NCI-H774 (cell line): ENCODE results near the gene LRP1B.
"Not testable (repeated sequence)": the region's sequence is repeated elsewhere in the genome, so short reads cannot be mapped to it uniquely, and the experiment has no call there.

Experiments
- DNase-seq: peaks from one replicate; lab custom pipeline; 2025; lab: John Stamatoyannopoulos, UW

LRP1B gene

DNA sequence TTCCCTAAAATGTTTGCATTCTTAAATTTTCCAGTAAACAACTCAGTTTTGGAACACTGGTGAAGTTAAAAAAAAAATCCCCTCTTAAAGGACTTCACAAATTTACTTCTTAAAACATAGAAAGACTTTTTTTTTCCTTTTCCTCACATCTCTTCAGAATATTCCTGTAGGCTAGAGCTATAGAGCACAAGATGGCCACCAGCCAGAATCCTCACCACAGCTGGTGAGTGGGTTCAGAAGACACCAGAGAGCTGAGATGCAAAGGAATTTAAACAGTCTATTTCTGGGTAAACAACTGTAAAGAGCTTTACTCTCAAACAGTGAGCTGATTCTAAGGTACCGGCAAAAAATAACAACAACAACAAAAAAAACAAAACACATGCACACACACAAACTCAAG, 252.8 kb downstream of the LRP1B start:
- DNase-seq, result no peak

DNA sequence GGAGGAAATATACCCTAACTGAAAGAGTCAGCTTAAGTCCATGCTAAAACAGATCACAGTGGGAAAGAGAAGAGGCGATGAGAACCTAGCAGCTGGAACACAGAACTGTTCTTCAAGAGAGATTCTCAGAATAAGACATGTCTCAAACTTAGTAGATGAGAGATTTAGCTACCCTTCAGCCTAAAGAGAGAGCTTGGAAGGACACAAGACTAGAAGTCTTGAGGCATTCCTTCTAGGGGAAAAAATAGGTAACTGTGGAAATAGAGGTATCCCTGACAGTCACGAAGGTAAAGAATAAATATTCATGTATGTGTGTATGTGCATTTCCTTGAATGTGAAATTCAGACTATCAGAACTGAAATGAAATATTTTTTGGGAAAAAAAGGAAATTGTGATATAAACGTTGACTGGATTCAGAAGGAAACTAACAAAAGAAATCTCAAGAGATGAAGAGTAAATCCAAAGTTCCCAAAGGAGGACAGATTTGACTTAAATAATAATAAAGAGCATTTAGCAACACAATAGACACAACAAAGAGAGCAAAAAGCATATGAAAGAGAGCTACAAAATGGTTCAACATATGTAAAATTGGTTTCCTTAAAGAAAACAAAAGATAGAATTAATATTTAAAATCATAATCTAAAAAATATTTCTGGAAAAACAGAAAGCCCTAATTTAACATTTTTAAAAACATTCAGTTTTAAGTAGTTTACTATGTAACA, 258.7 kb downstream of the LRP1B start:
- DNase-seq, result no peak

DNA sequence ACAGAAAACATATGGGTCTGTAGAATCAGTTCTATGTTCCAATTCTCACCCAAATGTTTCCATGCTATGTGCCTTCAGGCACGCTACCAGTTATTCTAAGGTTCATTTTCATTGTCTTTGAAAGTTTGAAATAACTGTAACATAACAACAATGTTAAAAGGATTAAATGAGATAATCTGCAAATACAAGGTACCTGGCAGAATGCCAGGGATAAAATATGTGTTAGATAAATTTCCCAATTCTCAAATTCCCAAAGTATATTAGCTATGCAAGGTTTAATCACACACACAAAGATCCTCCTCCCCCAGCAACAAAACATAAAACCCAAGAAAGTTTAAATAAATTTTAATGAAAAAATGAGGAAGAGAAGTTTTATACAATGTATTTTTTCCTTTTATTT, 261.2 kb downstream of the LRP1B start:
- no peak for DNase-seq

DNA sequence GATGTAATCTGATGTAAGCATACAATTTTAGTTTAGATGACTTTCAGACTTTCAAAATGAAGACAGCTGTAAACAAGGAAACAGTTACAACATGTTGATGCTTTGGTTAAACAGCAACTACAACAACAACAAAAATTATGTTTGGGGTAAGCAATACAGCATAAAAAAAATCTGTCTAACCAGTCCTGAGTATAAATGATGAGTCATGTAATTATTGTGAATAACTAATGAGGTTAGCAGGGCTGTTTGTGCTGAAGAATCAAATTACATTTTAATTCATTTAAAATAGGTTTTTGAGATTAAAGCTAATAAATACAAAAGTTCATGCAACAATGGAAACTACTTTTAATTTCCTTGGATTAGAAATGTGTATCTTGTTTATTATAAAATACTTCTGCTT, 266.9 kb downstream of the LRP1B start:
- DNase-seq, result no peak

DNA sequence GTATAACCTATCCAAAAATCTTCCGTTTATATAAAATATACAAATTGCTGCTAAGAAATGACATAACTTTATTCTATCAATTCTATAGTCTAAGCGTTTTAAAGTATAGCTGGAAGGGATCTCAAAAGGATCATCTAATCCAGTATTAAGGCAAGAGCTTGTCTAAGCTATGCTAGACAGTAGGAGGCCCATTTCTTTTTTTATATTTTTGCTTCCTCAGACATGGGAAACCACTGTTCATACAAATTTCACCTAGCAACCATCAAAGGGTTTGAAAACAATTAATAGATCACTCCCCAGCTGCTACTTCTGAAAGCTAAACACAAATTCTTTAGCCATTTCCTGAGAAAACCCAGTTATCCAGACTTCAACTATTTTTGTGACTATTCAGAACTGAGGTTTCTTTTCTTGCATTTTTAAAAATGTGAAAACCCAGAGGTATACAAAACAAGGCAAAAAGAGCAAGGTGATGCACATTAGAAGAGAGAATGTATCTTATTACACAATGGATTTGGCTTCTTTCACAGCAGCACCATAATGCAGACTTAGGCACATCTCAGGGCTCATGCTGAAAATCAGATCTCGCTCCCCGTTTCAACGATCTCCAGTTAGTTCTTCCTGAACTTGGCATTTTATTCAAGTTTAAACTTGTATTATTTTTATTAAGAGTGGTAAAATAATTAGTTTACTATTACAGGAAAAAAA, 274.4 kb downstream of the LRP1B start:
- no peak for DNase-seq

DNA sequence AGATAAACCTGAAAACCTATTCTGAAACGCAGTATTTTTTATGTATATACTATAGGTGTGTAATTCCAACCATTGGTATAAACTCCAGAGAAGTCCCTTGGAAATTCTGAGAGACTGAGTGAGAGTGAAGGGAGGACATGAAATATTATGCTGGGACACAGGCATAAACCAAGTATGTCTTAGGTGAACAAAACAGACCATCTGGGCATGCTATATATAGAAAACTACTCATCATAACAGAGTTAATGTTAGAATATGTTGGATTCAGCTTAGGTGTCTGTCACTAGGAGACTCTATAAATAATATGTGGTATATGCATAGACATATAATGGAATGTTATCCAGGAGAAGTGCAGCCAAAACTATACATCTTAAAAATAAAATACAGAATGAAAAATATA, 282.6 kb downstream of the LRP1B start:
- DNase-seq, result no peak

DNA sequence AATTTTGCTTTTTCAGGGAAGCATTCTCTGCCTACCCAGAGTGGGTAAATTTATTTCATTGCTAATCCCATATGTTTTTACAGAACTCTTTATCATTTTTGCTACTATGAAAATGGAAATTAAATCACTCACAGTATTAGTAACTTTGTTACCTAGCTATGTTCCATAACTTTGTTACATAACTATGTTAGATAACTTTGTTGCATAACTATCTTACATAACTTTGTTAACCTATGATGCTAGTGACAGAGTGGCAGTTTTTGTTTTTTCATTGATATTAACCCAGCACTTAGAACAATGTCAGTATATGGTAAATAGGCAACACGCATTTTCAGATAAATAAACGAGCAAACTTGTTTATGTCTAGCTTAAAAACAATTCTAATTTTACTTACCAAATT, 286.6 kb downstream of the LRP1B start:
- DNase-seq, result no peak

DNA sequence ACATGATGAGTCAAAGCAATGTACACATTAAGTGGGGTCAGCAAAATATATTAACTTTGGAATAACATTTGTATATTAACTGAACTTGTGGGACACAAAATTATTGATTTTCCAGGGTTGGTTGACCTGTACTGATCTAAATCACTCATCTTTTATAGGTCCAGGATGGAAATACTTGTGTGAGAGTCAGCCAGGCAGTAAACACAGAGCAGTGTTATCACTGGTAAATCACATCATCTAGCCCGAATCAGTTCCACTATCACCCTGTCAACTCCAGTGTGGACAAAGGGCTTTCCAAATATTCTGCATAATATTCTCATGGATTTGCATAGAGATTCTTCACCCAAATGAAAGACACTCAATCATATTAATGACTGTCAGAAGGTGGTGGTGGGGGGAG, 295.7 kb downstream of the LRP1B start:
- DNase-seq, result no peak

DNA sequence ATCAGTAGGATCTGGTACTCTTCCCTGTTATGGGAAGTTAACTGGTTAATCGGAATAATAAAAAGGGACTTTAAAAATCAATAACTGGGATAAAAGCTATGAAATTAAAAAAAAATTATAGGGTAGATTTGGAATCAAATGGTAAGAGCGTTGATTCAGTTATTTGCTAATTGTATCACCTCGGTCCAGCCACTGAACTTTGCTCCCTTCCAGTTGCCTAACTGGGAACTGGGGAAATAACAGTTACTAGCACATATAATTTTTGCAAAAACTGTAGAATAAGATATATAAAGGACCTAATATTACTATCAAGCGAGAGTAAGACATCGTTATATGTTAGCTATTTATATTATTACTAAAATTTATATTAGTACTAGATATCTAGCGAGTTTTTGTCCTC, 302.1 kb downstream of the LRP1B start:
- no peak for DNase-seq

DNA sequence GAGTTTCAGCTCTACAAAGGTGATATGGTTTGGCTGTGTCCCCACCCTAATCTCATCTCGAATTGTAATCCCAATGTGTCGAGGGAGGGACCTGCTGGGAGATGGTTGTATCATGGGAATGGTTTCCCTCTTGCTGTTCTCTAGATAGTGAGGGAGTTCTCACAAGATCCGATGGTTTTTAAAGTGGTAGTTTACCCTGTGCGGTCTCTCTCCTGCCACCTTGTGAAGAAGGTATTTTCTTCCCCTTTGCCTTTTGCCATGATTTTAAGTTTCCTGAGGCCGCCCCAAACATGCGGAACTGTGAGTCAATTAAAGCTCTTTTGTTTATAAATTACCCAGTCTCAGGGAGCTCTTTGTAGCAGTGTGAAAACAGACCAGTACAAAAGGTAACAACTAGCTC, 306.0 kb downstream of the LRP1B start:
- no peak for DNase-seq

DNA sequence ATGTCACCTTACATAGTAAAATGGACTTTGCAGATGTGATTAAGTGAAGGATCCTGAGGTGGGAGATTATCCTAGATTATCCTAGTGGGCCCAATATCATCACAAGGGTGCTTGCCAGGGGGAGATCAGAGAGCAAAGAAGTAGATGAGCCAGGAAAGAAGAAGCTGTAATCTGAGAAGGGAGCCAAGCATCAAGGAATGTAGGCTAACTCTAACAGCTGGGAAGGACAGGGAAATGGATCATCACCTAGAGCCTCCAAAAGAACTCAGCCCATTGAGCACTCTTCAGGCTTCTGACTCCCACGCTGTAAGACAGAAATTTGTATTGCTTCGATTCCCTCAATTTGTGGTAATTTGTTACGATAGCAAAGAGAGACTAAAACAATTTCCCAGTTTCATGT, 309.9 kb downstream of the LRP1B start:
- DNase-seq, result no peak

DNA sequence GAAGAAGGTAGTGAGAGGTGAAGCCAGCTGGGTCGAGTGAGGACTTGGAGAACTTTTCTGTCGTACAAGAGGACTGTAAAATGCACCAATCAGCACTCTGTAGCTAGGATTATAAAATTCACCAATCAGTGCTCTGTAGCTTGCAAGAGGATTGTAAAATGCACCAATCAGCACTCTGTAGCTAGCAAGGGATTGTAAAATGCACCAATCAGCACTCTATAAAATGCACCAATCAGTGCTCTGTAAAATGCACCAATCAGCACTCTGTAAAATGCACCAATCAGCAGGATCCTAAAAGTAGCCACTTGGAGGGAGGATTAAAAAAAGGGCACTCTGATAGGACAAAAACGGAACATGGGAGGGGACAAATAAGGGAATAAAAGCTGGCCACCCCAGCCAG, 315.5 kb downstream of the LRP1B start:
- not testable (repeated sequence) for DNase-seq

DNA sequence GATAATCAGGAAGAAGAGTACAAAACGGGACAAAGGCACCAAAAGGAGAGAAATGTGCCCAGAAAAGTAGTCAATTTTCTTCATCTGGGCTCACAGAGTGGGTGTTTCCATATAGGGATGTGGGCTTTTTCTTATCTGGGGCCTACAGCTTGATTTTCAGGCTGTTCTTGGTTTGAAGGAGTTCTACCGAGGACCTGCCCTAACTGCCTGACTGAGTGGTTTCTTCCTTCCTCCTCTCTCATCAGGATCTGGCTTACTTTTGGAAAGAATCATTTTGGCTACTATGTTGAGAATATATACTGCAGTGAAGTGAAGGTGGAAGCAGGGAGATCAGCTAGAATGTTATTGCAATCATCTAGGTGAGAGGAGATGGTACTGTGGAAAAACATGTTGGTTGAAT, 316.7 kb downstream of the LRP1B start:
- no peak for DNase-seq

DNA sequence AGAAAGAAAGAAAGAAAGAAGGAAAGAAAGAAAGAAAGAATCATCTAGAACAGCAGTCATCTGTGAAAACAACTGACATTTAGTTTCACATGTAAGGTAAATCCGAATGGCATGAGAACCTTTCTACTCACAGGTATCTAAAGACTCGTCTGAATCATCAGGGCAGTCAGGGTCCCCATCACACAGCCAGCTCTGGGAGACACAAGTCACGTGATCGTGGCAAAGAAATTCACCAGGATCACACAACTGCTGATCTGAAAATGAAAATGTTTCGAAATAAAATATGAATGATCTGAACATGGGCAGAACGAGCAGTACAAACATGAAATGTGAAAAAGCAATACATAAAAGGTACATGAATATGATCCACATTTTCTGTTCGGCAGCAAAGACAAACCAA, 320.7 kb downstream of the LRP1B start:
- DNase-seq, result no peak

DNA sequence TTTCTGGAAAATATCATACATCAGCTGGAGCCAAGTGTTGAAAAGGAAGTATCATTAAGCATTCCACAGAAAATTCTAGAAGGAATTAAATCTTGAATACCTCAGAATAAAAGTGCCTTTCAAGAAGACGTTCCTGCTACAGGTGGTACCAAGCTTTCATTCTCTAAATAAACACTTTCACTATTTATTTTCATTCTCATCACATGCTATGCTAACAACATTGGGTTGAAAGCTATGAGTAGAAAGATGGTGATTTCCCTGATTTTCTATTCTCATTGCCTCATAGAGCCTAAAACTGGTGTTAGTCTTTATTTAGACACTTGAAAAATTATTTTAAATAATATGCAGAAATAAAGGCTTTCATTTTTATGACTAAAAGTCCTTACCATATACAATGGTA, 324.7 kb downstream of the LRP1B start:
- DNase-seq, result no peak

DNA sequence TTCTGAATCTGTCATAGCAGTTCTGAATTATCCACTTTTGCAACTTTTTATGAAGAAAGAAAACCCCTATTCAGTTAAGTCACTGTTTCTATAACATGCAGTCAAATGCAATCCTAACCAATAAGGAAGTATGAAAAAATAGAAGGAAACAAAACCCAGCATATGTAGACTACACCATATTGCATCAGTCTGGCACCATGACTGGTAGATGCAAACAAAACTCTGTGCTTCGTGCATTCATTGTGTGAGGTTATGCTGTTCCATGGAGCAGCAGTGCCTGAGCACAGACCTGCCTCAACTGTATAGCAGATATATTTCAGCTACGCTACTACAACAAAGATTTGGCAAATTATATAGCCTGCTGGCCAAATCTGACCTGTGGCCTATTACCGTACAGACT, 325.5 kb downstream of the LRP1B start:
- no peak for DNase-seq

DNA sequence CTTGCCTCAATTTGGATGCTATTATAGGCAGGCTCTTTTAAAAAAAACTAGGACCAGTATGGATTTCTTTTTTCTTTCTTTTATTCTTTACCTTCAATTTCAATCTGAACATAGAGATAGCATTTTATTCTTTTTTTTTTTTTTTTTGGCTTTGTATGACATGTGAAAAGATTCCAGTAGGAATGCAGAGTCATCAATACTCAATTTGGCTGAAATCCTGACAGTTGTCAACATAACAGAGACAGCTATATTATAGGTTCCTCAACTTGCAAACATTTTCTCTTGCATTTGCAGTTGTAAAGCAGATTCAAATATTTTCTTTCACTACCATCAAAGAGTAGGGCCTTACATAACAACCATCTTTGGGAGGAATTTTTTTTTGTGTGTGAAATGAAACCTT, 334.4 kb downstream of the LRP1B start:
- DNase-seq, result no peak

DNA sequence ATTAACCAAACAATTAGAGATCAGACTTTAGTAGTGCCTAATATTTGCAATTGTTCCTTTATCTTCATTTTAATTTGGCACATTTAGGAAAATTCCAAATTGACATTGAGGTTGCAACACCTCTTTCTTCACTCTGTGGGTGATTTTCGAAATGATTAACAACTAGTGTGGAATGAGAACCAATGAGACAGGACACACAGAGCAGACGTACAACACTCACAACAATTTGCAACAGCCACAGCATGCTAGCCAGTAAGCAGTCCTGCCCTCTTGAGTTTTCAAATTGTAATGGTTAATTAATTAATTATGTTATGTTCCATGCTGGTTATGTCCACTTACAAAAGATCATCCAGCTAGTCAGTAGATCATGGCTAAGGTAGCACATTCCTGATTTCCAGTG, 339.3 kb downstream of the LRP1B start:
- no peak for DNase-seq

DNA sequence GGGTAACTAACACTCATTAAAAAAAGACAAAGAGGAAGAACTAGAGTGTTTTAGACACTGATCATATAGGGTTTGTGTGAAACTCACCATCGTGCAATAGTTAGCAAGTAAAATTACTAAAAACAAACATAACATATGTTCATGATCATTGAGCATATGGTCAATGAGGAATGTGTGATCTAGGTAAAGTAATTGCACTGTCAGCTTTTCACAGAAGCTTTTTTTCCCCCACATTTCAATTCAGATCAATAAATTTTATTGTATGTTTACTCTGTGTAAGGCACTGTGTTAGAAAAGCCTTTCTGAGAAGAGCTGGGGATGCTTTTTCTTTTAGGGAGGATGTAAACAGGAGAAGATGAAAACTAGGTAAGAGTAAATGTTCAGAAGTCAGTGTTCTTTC, 348.2 kb downstream of the LRP1B start:
- no peak for DNase-seq

DNA sequence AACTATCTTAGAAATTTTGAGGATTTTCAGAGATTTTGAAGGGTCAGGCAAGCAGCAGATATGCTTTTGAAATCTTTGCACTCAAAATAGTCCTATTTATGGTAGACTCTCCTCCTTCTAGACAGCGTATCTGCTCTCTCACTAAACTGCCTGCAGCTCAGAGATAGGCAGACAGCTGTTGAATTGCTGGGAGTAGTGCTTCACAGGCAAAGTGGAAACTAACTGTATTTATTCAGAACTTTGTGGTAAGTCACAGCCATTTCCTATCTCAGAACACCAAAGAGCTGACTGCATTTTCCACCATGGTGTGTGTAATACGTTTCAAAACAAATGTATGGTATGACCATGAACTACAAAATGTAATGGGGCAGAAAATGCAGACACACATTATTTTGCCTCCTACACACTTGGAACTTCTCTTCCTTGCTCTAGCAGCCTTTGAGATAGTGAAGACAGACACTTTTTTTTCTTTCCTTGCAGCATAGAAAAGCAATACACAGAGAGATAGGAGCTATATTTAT, 352.4 kb downstream of the LRP1B start:
- no peak for DNase-seq

DNA sequence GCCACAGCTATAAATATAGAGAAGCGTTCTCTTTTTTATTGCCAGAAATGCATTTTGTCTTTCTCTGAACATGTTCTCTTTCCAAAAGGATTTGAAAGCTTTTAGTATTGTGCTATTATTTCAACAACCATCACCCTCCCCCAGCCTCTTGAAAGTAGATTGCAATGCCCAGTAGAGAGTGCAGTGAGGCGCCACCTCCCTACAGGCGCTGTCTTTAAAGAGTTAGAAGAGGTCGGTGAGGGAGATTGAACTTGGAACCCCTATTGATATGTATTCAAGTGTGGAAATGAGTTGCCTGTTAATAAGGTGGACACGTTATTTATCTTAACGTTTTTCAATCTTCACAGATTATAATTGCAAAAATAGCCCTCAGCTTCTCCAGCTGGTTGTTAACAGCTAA, 360.3 kb downstream of the LRP1B start:
- DNase-seq, result no peak

DNA sequence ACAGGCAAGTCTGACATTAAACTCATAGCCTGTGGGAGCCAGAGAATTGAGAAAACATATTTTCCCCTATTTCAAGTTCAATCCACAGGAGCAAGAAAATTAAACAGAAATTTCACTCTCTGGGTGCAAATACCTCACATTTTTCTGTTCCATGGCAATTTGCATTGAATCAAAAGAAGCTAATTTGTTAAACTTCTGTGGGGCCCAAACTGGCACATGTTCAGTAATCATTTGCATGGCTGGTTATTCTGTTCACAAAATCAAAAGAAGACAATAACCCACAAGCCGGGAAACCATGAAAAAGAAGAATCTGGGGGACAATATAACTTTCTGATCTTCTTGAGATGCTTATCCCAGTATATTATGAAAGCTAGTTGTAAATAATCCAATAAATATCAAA, 363.1 kb downstream of the LRP1B start:
- no peak for DNase-seq

DNA sequence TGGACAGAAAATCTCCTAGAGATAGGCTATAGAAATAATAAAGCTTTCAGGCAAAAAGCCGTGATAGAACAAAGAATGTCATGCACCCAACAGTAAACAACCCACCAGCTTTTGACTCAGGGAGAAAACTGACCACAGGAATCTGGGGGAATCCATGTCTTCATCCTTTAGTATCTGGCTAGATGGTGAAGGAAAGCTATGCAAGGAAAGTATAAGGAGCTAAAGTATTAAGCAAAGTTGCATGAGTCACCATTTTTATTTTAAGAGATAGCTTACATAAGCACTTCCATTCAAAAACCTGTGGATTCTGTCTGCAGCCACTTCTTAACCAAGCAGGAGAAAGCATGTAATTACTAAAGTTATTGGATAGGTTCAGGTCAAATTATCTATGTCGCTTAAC, 363.8 kb downstream of the LRP1B start:
- no peak for DNase-seq

DNA sequence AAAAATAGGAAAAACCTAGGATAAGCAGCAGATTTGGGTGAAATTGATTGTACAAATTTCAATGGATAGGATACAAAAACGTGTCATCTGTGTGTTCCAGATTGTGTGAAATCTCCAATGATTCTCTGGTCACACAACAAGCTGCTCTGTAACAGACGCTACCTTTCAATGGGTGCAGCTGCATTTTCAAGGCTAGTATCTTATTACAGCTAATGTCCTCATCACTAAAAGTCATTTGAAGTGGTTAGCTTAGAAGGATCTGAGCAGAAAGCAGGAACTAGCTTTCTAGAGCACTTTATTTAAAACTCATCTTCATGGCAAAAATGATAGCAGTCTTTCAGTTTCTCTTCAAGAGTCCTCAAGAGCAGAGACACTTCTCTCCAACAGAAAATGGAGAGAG, 364.6 kb downstream of the LRP1B start:
- DNase-seq, result no peak
